Brain microvascular endothelial cell (primary cell): ENCODE data around the gene SLC22A2.

ENCODE experiments used
- DNase-seq: peaks from one replicate; pipeline ENCODE4 v3.0.0-alpha.2; 2020
- H3K27ac ChIP-seq: fragments of 250-450 bp; sonication (Bioruptor Pico); 2 replicates; pipeline ENCODE4 v1.5.1; 2020; ENCODE audit warnings: mild to moderate bottlenecking, moderate library complexity
- H3K27me3 ChIP-seq: fragments of 250-450 bp; sonication (Bioruptor Pico); replicated peaks from 2 replicates; pipeline ENCODE4 v1.5.1; 2020; ENCODE audit warnings: mild to moderate bottlenecking
- H3K36me3 ChIP-seq: fragments of 250-450 bp; sonication (Bioruptor Pico); replicated peaks from 2 replicates; pipeline ENCODE4 v1.5.1; 2020; ENCODE audit warnings: mild to moderate bottlenecking
- H3K4me3 ChIP-seq: 2 replicates; pipeline ENCODE4 v1.5.1; 2011; ENCODE audit warnings: low read depth, mild to moderate bottlenecking, control low read depth, low read length, moderate library complexity
- CTCF ChIP-seq: IDR thresholded peaks from 2 replicates; pipeline ENCODE4 v1.5.1; 2011; ENCODE audit warnings: low read depth, mild to moderate bottlenecking, moderate library complexity, low read length, control low read depth, inconsistent platforms; ENCODE audit errors: missing control alignments
- in situ Hi-C: cut with HindIII; loops from 2 replicates; pipeline ENCODE4 v1.10.0; 2017; ENCODE audit warnings: low sequenced_read_pairs, low pct_ligation_motif_present

Gene SLC22A2

DNA sequence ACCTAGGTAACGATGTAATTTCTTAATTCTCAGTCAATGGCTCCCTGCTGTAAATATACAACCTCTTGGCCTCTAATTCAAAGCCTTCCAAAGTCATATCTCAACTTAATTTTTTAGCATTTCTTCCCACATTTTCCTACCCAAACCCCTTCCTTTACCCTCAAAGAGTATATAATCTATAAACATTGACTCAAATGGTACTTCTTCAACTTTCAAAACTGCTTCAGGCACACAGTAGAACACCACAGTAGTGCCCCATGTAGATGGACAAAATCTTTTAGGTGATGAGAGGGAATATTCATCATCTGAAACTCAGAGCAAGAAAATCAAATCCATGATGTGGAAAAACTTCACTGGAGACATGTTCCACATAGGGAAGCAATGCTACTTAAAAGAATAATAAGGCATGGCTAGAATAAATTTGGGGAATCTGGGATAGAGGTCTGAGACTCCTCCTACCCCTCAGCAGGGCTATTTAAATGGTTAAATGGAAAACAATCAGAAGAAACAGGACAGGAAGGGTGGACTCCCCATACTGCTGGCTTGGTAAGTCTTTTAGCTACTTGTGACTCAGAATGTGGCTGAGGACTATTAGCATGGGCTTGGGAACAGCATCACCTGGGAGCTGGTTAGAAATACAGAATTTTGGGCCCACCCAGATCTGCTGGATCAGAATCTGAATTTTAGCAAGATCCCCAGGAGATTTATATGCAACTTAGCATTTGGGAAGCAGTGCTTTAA is 6.4 kb downstream of the SLC22A2 start:
- in situ Hi-C loops, result no loop called here
- no peak for TF ChIP-seq CTCF
- DNase-seq, result no peak
- Histone ChIP-seq H3K27me3 (no peaks in the 10 kb centered on the region), H3K4me3 (no peak overlapping the region), H3K27ac (no peak overlapping the region), H3K36me3 (no peaks in the 10 kb centered on the region)

DNA sequence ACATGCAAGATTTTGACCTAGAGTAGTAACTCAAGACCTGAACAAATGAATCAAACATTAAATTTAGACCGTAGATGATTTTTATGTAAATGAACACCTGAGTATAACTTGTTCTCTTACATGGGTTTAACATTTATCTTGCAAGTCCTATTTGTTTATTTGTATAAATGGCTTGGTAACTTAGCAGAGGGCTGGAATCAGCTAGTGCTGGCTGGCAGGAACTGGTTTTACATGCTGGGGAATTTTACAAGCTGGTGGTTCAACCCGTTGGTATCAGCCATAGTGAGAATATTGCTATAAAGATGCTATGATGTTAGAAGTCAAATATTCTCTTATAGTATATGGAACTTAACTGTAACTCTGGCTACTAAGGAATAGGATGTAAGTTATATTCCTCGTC is 8.9 kb downstream of the SLC22A2 start:
- in situ Hi-C loops, result no loop called here
- Histone ChIP-seq H3K27ac (no peak overlapping the region), H3K36me3 (no peaks in the 10 kb centered on the region), H3K27me3 (no peaks in the 10 kb centered on the region), H3K4me3 (no peak overlapping the region)
- TF ChIP-seq CTCF, result no peak
- no peak for DNase-seq

- no peak overlapping the region for H3K4me3 ChIP-seq
- TF ChIP-seq CTCF, result no peak
- in situ Hi-C loops, result no loop called here
- DNase-seq, result peak; percentile 63
- H3K27me3 ChIP-seq, result no peaks in the 10 kb centered on the region
- H3K27ac ChIP-seq, result peak overlapping the region; percentile 23
- no peaks in the 10 kb centered on the region for H3K36me3 ChIP-seq
Observed at GRCh38 chr6:160248538-160248937, 10.1 kb downstream of the SLC22A2 start.

GRCh38 chr6:160247457-160247883 is 11.2 kb downstream of the SLC22A2 start:
- in situ Hi-C loops, result no loop called here
- H3K27ac ChIP-seq, result no peak overlapping the region
- H3K36me3 ChIP-seq, result no peaks in the 10 kb centered on the region
- peak; percentile 25 for DNase-seq
- no peak for TF ChIP-seq CTCF
- H3K27me3 ChIP-seq, result no peaks in the 10 kb centered on the region
- H3K4me3 ChIP-seq, result no peak overlapping the region

DNA sequence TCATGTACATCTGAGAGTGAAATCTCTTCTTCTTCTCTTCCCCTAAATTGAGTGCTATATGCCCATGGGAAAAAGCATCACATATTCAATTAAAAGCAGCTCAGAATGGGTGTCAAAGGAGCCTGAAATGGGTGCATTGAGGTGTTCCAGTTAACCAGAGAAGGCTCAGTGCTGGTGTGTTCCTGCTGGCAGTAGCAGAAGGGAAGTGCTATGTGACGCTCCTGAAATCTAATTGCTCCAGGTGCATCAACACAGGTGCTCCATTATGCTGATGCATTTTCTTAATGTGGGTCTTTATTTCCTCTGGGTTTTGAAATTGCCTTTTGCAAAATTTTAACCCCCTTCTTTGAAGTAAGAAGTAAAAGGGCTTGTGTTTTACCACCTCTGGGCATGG is 17.9 kb downstream of the SLC22A2 start:
- Histone ChIP-seq H3K27me3 (no peaks in the 10 kb centered on the region), H3K36me3 (no peaks in the 10 kb centered on the region), H3K4me3 (no peak overlapping the region), H3K27ac (no peak overlapping the region)
- TF ChIP-seq CTCF, result no peak
- in situ Hi-C loops, result no loop called here
- DNase-seq, result no peak
